ENCODE results near the gene PTCH1.

Gene PTCH1

GRCh38 chr9:95425910-95426551, 90.7 kb downstream of the PTCH1 start:
- peak overlapping the region; percentile 47 for H3K4me3 ChIP-seq (replicated peaks; ENCODE audit: low read depth, low read length)
- TF ChIP-seq CTCF (IDR thresholded peaks at IDR 0.05; ENCODE audit: low read length, missing control alignments): no peak
- DNase-seq (ENCODE audit: low read depth): peak; percentile 16

GRCh38 chr9:95422650-95423049, 94.1 kb downstream of the PTCH1 start:
- TF ChIP-seq CTCF (IDR thresholded peaks at IDR 0.05; ENCODE audit: low read length, missing control alignments): no peak
- H3K4me3 ChIP-seq (replicated peaks; ENCODE audit: low read depth, low read length): no peak overlapping the region
- DNase-seq (ENCODE audit: low read depth): no peak

- H3K4me3 ChIP-seq (replicated peaks; ENCODE audit: low read depth, low read length): no peak overlapping the region
- TF ChIP-seq CTCF (IDR thresholded peaks at IDR 0.05; ENCODE audit: low read length, missing control alignments): no peak
- DNase-seq (ENCODE audit: low read depth): no peak
These were observed 96.3 kb downstream of the PTCH1 start for GRCh38 chr9:95420518-95420917.

- no peak for TF ChIP-seq CTCF (IDR thresholded peaks at IDR 0.05; ENCODE audit: low read length, missing control alignments)
- DNase-seq (ENCODE audit: low read depth): no peak
These were observed 97.3 kb downstream of the PTCH1 start for GRCh38 chr9:95419444-95419843.

GRCh38 chr9:95415158-95415557, 101.6 kb downstream of the PTCH1 start:
- DNase-seq (ENCODE audit: low read depth): no peak
- no peak overlapping the region for H3K4me3 ChIP-seq (replicated peaks; ENCODE audit: low read depth, low read length)
- no peak for TF ChIP-seq CTCF (IDR thresholded peaks at IDR 0.05; ENCODE audit: low read length, missing control alignments)

More at GRCh38 chr9:95419444-95419843, 97.3 kb downstream of the PTCH1 start:
- H3K4me3 ChIP-seq (replicated peaks; ENCODE audit: low read depth, low read length): no peak overlapping the region

GRCh38 chr9:95413793-95414192, 103.0 kb downstream of the PTCH1 start:
- no peak for DNase-seq (ENCODE audit: low read depth)
- H3K4me3 ChIP-seq (replicated peaks; ENCODE audit: low read depth, low read length): no peak overlapping the region
- TF ChIP-seq CTCF (IDR thresholded peaks at IDR 0.05; ENCODE audit: low read length, missing control alignments): no peak
